ENCODE data around the gene MEN1. TPM values are rescaled to one million over a fixed set of nuclear protein-coding genes. Genes with fewer than 3 reads are reported as not detected.

Gene MEN1
- total and polyA plus RNA-seq, 2 of the 13 experiments (the other 11 are each of a cell fraction or from before 2014, with no cell fraction given), result 20.5 to 27.3 TPM

DNA sequence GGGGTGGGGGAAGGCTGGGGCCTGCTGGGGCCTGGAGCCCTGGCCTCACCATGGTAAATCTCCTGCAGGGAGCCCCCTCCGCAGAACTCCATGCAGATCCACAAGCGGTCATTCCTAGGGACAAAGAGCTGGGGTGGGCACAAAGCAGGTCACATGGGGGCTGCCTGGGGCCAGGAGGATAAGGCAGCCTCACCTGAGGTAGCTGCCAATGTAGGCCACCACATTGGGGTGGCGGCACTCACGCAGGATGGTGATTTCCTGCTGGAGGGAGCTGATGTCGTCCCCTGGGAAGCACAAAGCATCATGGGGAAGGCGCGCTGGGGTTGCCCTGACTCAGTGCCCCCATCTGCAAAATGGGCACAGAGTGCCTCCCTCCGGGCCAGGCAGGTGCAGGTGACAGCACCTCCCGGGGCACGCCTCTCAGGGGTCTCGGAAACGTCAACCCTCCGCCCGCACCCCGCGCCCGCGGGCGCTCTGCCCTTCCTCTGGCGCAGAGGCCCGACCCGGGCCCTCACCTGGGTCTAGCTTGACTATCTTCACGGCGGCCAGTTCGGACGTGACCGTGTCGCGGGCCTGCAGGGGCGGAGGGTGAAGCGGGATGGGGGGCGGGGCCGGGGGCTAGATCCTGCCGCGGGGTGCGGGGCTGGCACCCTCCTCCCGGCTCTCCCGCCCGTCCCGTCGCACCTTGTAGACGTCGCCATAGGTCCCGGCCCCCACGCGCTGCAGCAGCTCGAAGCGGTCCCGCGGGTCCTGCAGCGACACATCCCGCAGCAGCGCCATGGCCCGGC, 7.8 kb downstream of the MEN1 start (continued):
- TF ChIP-seq, protein P1, sequence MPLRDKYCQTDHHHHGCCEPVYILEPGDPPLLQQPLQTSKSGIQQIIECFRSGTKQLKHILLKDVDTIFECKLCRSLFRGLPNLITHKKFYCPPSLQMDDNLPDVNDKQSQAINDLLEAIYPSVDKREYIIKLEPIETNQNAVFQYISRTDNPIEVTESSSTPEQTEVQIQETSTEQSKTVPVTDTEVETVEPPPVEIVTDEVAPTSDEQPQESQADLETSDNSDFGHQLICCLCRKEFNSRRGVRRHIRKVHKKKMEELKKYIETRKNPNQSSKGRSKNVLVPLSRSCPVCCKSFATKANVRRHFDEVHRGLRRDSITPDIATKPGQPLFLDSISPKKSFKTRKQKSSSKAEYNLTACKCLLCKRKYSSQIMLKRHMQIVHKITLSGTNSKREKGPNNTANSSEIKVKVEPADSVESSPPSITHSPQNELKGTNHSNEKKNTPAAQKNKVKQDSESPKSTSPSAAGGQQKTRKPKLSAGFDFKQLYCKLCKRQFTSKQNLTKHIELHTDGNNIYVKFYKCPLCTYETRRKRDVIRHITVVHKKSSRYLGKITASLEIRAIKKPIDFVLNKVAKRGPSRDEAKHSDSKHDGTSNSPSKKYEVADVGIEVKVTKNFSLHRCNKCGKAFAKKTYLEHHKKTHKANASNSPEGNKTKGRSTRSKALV (CRISPR knock-in tag; IDR thresholded peaks at IDR 0.05), result no peak
- no peak for TF ChIP-seq CCDC6 (CRISPR knock-in tag; IDR thresholded peaks at IDR 0.05)
- 0 out of 2 replicates have a peak, but pooled peaks have one; percentile 18 for TF ChIP-seq GATAD1 (CRISPR knock-in tag; IDR thresholded peaks at IDR 0.05)
- no peak for TF ChIP-seq ZNF83 (CRISPR knock-in tag; IDR thresholded peaks at IDR 0.05; ENCODE audit: borderline replicate concordance)
- TF ChIP-seq, protein P2, sequence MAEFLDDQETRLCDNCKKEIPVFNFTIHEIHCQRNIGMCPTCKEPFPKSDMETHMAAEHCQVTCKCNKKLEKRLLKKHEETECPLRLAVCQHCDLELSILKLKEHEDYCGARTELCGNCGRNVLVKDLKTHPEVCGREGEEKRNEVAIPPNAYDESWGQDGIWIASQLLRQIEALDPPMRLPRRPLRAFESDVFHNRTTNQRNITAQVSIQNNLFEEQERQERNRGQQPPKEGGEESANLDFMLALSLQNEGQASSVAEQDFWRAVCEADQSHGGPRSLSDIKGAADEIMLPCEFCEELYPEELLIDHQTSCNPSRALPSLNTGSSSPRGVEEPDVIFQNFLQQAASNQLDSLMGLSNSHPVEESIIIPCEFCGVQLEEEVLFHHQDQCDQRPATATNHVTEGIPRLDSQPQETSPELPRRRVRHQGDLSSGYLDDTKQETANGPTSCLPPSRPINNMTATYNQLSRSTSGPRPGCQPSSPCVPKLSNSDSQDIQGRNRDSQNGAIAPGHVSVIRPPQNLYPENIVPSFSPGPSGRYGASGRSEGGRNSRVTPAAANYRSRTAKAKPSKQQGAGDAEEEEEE (CRISPR knock-in tag; IDR thresholded peaks at IDR 0.05; ENCODE audit: borderline replicate concordance), result no peak
- TF ChIP-seq KMT2B (CRISPR knock-in tag; IDR thresholded peaks at IDR 0.05), result no peak
- peak; percentile 1; the same call in 1 of the 2 replicates for TF ChIP-seq HOXA3 (CRISPR knock-in tag; IDR thresholded peaks at IDR 0.05)
- TF ChIP-seq ZNF354B (CRISPR knock-in tag; IDR thresholded peaks at IDR 0.05), result no peak
- no peak for TF ChIP-seq ZNF17 (CRISPR knock-in tag; IDR thresholded peaks at IDR 0.05)
- TF ChIP-seq KLF11 (CRISPR knock-in tag; IDR thresholded peaks at IDR 0.05), result no peak
- no peak for TF ChIP-seq ZNF773 (CRISPR knock-in tag; IDR thresholded peaks at IDR 0.05; ENCODE audit: borderline replicate concordance)
- no peak for TF ChIP-seq TOPORS (CRISPR knock-in tag; IDR thresholded peaks at IDR 0.05)
- TF ChIP-seq ZNF333 (CRISPR knock-in tag; IDR thresholded peaks at IDR 0.05; ENCODE audit: borderline replicate concordance), result no peak
- TF ChIP-seq, protein P3, sequence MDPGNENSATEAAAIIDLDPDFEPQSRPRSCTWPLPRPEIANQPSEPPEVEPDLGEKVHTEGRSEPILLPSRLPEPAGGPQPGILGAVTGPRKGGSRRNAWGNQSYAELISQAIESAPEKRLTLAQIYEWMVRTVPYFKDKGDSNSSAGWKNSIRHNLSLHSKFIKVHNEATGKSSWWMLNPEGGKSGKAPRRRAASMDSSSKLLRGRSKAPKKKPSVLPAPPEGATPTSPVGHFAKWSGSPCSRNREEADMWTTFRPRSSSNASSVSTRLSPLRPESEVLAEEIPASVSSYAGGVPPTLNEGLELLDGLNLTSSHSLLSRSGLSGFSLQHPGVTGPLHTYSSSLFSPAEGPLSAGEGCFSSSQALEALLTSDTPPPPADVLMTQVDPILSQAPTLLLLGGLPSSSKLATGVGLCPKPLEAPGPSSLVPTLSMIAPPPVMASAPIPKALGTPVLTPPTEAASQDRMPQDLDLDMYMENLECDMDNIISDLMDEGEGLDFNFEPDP (CRISPR knock-in tag; conservative IDR thresholded peaks at IDR 0.05), result no peak
- TF ChIP-seq MEF2D (CRISPR knock-in tag; IDR thresholded peaks at IDR 0.05), result no peak
- TF ChIP-seq, protein P4, sequence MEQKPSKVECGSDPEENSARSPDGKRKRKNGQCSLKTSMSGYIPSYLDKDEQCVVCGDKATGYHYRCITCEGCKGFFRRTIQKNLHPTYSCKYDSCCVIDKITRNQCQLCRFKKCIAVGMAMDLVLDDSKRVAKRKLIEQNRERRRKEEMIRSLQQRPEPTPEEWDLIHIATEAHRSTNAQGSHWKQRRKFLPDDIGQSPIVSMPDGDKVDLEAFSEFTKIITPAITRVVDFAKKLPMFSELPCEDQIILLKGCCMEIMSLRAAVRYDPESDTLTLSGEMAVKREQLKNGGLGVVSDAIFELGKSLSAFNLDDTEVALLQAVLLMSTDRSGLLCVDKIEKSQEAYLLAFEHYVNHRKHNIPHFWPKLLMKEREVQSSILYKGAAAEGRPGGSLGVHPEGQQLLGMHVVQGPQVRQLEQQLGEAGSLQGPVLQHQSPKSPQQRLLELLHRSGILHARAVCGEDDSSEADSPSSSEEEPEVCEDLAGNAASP (CRISPR knock-in tag; IDR thresholded peaks at IDR 0.05; ENCODE audit: borderline replicate concordance), result no peak
- no peak for TF ChIP-seq HOXA7 (CRISPR knock-in tag; IDR thresholded peaks at IDR 0.05)
- TF ChIP-seq NR2C2 (CRISPR knock-in tag; IDR thresholded peaks at IDR 0.05; ENCODE audit: borderline replicate concordance), result no peak
- TF ChIP-seq ZNF230 (CRISPR knock-in tag; IDR thresholded peaks at IDR 0.05), result no peak
- no peak for TF ChIP-seq TSC22D2 (CRISPR knock-in tag; IDR thresholded peaks at IDR 0.05; ENCODE audit: borderline replicate concordance)
- no peak for TF ChIP-seq ZBTB20 (CRISPR knock-in tag; IDR thresholded peaks at IDR 0.05; ENCODE audit: borderline replicate concordance, low read depth)
- TF ChIP-seq KDM1A (CRISPR knock-in tag; IDR thresholded peaks at IDR 0.05), result 0 out of 2 replicates have a peak, but pooled peaks have one; percentile 49
- TF ChIP-seq, protein P5, sequence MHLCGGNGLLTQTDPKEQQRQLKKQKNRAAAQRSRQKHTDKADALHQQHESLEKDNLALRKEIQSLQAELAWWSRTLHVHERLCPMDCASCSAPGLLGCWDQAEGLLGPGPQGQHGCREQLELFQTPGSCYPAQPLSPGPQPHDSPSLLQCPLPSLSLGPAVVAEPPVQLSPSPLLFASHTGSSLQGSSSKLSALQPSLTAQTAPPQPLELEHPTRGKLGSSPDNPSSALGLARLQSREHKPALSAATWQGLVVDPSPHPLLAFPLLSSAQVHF (CRISPR knock-in tag; IDR thresholded peaks at IDR 0.05), result no peak

Measured in HepG2 (cell line).